GM19035 (cell line): ENCODE results near the gene CEP68.

ENCODE experiments used
- ATAC-seq: cut with Tn5 transposase; IDR thresholded peaks from one replicate; pipeline ENCODE4 v1.9.1; 2021; ENCODE audit not compliant: unreplicated experiment

Gene CEP68

DNA sequence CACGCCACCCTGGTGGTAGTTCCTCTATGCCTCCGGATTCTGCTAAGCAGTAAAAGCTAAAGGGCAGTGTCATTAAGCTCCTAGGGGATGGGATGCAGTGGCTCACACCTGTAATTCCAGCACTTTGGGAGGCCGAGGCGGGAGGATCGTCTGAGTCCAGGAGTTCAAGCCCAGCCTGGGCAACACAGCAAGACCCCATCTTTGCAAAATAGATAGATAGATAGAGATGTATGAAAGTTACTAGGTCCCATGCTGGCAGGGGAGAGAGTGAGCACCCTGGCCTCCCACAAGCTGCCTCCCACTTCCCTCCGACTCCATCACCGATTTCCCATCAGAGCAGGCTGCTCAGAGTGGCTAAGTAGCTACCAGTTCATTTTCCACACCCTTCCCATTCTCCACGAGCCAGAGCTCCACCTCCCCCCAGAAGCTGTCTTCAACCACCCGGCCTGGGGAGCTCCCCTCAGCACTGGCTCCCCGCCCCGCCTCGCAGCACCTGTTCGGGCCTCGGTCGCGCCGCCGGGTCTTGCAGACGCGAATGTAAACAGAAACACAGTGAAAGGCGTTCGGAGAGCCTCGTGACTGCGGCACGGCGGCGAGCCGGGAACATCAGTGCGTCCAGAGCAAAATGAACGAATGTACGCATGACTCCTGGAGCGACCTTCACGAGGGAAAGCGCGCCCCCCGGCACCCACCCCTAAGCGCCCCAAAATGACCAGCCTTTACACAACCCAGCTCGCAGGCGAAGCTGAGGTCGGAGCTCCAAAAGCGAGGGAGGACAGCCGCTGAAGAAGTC is 598 bp upstream of the CEP68 start:
- peak; percentile 32 for ATAC-seq

GRCh38 chr2:65057054-65057375 is 799 bp downstream of the CEP68 start:
- ATAC-seq: no peak

DNA sequence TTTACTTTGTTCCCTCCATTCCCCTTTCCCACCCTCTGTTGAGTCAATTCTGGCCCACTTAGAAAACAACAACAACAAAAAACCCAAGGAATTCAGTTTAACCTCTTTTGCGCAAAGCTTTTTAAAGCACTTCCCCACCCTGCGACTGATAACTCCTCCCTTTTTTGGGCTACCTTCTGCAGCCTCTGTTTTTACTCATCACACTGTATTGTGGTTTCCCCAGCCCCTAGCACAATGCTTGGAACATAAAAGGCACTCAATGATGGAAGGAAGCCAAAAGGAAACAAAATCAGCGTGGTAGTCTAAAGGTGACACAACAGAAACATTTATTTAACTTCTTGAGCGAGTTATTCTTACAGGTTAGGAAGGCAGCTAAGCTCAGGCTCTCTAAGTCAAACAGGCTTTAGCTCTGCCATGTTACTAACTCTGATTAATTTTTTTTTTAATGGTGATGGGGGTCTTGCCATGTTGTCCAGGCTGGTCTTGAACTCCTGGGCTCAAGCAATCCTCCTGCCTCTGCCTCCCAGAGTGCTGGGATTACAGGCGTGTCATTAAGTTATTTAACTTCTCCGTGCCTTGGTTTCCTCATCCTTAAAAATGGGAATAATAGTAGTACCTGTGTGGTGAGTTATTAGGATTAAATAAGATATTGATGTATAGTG is 1.3 kb downstream of the CEP68 start:
- no peak for ATAC-seq

- no peak for ATAC-seq
These were observed 2.9 kb downstream of the CEP68 start for GRCh38 chr2:65059071-65059470.

- ATAC-seq: no peak
These were observed 5.1 kb downstream of the CEP68 start for GRCh38 chr2:65061146-65061909.

DNA sequence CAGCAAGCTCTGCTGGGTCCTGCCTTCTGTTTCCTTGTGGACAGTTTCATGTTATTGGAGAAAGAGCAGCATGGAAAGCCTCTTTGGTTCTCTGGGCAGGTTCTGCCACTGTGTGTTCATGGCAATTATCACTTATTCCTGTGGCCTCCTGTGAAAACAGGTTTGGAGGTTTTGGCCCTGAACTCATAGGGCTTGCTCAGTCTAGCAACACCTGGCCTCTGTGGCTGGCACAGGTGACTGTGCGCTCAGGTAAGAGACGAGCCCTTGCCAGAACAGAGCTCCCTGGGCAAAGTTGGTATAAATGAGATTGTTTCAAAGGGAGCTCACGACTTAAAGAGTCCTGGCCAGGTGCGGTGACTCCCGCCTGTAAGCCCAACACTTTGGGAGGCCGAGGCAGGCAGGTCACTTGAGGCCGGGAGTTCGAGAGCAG is 5.7 kb downstream of the CEP68 start:
- ATAC-seq: no peak

- no peak for ATAC-seq
These were observed 6.9 kb downstream of the CEP68 start for GRCh38 chr2:65062843-65063825.

- peak; percentile 83 for ATAC-seq
These were observed 8.7 kb downstream of the CEP68 start for GRCh38 chr2:65064728-65065552.

DNA sequence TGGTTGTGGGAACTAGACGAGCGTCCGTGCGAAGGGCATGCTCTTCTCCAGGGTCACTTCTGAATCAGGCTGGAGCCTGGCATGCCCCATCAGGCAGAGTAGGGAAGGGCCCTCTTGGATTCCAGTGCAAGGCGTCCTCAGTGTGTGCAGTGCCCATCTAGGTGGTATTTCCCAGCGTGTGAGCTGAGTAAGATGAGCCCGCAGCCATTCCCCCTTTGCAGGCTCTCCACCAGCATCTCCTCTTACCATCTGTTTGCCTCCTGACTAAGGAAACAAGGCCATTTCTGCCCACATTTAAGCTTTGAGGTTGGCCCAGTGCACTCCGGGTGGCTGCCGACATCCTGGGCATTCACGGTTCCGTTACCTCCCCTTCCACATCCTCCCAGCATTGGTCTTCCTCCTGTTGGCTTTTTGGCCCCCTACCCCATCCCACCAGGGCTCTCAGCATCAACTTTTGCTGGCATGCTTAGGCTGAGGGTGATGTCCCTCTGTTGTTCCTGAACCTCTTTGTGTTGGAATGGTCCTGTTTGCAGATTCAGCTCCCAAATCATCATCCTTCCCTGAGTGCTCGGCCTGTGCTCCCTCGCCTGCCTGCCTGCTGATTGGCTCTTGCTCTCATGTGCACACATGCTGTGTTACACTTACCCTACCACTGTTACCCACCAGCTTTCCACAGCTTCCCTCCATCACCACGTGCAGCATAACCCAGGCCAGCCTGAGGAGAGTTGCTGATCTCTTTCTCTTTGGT is 11.8 kb downstream of the CEP68 start:
- no peak for ATAC-seq

- ATAC-seq: no peak
These were observed 13.2 kb downstream of the CEP68 start for GRCh38 chr2:65069439-65069824.

GRCh38 chr2:65070172-65070830 is 14.1 kb downstream of the CEP68 start:
- no peak for ATAC-seq

DNA sequence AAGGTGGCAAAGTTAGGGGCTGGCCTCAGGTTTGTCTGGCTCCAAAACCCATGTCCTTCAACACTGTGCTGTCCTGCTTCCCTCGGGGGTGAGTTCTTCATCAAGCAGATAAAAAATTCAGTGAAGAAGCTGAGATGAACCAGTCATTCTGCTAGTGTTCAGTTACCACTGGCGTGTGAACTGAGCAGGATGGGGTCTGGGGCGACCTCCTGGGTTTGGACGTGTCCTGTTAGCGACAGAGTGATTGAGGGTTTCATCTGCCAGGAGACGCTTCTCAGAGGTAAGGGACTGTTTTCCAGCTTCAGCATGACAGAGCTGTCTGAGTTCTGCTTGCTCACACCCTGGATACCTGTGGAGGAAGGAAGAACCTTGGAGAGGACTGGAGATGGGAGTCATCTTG is 14.6 kb downstream of the CEP68 start:
- no peak for ATAC-seq

DNA sequence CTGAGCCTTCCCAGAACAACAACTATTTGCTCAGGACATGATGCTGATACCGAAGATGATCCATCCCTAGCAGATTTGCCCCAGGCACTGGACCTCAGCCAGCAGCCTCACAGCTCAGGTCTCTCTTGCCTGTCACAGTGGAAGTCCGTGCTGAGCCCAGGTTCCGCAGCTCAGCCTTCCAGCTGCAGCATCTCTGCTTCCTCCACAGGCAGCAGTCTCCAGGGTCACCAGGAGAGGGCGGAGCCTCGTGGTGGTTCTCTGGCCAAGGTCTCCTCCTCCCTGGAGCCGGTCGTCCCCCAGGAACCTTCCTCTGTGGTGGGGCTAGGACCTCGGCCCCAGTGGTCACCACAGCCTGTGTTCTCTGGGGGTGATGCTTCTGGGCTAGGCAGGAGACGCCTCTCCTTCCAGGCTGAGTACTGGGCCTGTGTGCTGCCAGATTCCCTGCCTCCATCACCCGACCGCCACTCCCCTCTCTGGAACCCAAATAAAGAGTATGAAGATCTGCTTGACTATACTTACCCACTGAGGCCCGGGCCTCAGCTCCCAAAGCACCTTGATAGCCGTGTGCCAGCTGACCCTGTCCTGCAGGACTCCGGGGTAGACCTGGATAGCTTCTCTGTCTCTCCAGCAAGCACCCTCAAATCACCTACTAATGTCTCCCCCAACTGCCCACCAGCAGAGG is 15.4 kb downstream of the CEP68 start:
- ATAC-seq: no peak

- peak; percentile 56 for ATAC-seq
These were observed 16.2 kb downstream of the CEP68 start for GRCh38 chr2:65072181-65072970.

GRCh38 chr2:65073879-65074565 is 17.8 kb downstream of the CEP68 start:
- ATAC-seq: no peak

GRCh38 chr2:65075176-65075575 is 19.0 kb downstream of the CEP68 start:
- no peak for ATAC-seq
